Activated naive CD4-positive, alpha-beta T cell treated with anti-CD3 and anti-CD28 coated beads for 36 hours (primary cell): ENCODE results near the gene RSPH10B. TPM values are rescaled to one million over a fixed set of nuclear protein-coding genes. Genes with fewer than 3 reads are reported as not detected.
"Not testable (repeated sequence)": the region's sequence is repeated elsewhere in the genome, so short reads cannot be mapped to it uniquely, and the experiment has no call there.

Experiments
- CTCF ChIA-PET: fragments of 350-600 bp; sonication (Branson Sonifier 250); formaldehyde crosslinking; loops from one replicate; lab custom pipeline; 2021; ENCODE audit warnings: antibody characterized with exemption; lab: Charles Lee
- DNase-seq: peaks from one replicate; pipeline ENCODE4 v3.0.0-alpha.2; 2020
- H3K27ac Mint-ChIP-seq: one replicate; pipeline ENCODE4 v1.8.0; 2021; ENCODE audit warnings: mild to moderate bottlenecking, mixed read lengths
- H3K27me3 Mint-ChIP-seq: one replicate; pipeline ENCODE4 v1.8.0; 2021; ENCODE audit warnings: low read depth, mixed read lengths
- H3K36me3 Mint-ChIP-seq: one replicate; pipeline ENCODE4 v1.8.0; 2021; ENCODE audit warnings: low read depth, mixed read lengths
- H3K4me1 Mint-ChIP-seq: one replicate; pipeline ENCODE4 v1.8.0; 2021; ENCODE audit warnings: low read depth, mixed read lengths
- H3K4me3 Mint-ChIP-seq: one replicate; pipeline ENCODE4 v1.8.0; 2021; ENCODE audit warnings: mild to moderate bottlenecking, moderate library complexity, mixed read lengths
- H3K9me3 Mint-ChIP-seq: one replicate; pipeline ENCODE4 v1.8.0; 2021; ENCODE audit warnings: mixed read lengths
- intact Hi-C: fragments of 100-400 bp; cut with micrococcal nuclease; formaldehyde crosslinking; loops from one replicate; pipeline ENCODE4 v1.15.1; 2023
- total RNA-seq, 2 experiments: library from RNA; stranded (reverse); gene quantifications; one replicate each; pipeline ENCODE4 v1.2.3, GENCODE V29; 2021

Gene RSPH10B
- total RNA-seq, 2 experiments from 2014 or later, result not detected

DNA sequence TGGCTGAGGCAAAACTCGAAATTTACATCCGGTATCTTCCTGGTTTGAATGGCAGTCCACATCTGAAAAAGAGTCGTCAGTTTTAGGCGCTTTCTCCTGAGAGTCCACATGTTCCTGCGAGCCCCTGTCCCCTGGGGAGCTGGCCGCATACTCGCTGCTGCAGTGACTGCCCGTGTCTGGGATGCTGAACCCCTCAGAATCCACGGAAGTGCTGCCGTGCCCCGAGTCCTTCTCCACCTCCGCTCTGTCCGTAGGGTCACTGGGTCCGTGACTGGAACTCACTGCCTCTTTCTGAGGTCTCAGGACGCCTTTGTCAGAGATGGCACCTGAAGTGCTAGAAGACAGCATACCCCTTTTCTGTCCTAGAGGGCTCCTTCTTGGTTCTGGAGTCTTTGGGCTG lies 16.6 kb upstream of the RSPH10B start:
- not testable (repeated sequence) for H3K27ac Mint-ChIP-seq, H3K4me3 Mint-ChIP-seq, H3K9me3 Mint-ChIP-seq, H3K4me1 Mint-ChIP-seq, H3K27me3 Mint-ChIP-seq, DNase-seq
- CTCF ChIA-PET, result interaction anchor here (1.1 kb wide), 1 partner anchor 40 kb away, joined by 3 read pairs; no protein-coding TSS in a partner anchor
- intact Hi-C loops, result loop anchor here (10.0 kb wide), 1 partner anchor 132 kb away; no protein-coding TSS in a partner anchor
- H3K36me3 Mint-ChIP-seq, result peaks cover 18% of the 10 kb centered on the region

DNA sequence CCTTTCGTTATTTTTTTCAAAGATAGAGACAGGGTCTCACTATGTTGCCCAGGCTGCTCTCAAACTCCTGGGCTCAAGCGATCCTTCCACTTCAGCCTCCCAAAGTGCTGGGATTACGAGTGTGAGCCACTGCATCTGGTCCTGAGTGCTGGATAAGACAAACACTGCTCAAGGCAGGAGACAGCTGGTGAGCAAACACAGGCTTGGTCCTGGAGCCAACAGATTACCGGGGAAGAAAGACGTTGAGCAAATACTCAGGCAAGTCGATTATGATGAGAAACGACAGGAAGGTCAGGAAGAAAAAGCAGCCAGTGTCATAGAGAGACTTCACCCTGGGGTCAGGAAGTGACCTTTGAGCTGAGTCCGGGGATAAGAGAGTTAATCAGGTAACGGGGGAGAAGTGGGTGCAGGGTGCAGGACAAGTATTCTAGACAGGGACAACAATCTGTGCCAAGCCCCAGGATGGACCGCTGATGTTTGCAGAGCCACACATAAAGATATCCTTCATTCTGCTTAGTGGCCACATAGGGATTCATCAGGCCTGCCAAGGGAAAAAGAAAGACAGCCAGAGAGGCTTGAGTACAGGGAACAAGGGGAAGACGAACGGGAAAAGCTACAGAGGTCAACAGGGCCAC lies 9.3 kb upstream of the RSPH10B start:
- H3K9me3 Mint-ChIP-seq, CTCF ChIA-PET, H3K27me3 Mint-ChIP-seq, H3K4me3 Mint-ChIP-seq, H3K27ac Mint-ChIP-seq, DNase-seq, H3K4me1 Mint-ChIP-seq: not testable (repeated sequence)
- H3K36me3 Mint-ChIP-seq, result peaks cover 11% of the 10 kb centered on the region
- intact Hi-C loops, result loop anchor here (10.0 kb wide), 1 partner anchor 125 kb away; no protein-coding TSS in a partner anchor

DNA sequence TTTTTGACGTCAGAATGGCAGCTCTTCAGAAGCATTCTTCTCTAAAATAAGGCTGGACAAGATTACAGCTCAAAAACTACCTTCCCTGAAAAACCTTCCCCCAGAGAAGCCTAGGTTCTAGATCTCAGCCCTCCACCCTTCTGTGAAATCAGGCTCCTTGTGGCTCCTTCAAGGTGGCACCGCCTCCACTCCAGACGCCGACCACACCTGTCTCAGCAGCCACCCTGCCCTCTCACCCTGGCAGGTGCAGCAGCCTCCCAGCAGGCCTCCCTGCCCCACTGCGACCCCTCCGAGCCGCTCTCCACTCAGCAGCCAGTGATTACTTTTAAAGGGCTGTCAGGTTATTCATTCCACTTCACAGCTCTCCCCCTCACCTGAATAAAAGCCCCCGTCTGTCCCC lies 3.1 kb upstream of the RSPH10B start:
- H3K4me1 Mint-ChIP-seq, H3K27me3 Mint-ChIP-seq, H3K36me3 Mint-ChIP-seq, intact Hi-C loops, CTCF ChIA-PET, H3K27ac Mint-ChIP-seq, DNase-seq, H3K9me3 Mint-ChIP-seq, H3K4me3 Mint-ChIP-seq: not testable (repeated sequence)

DNA sequence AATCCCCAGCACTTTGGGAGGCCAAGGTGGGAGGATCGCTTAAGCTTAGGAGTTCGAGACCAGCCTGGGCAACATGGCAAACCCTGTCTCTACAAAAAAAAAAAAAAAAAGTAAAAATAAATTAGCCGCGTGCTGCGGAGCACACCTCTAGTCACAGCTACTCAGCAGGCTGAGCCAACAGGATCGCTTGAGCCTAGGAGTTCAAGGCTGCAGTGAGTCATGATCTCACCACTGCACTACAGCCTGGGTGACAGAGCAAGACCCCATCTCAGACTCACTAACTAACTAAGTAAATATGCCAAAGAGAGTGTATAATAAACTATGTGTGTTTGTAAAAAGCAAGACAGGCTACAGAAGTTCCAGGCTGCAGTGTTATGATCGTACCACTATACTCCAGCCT lies 6.7 kb downstream of the RSPH10B start:
- H3K4me3 Mint-ChIP-seq, H3K36me3 Mint-ChIP-seq, H3K27ac Mint-ChIP-seq, H3K9me3 Mint-ChIP-seq, CTCF ChIA-PET, H3K4me1 Mint-ChIP-seq, intact Hi-C loops, DNase-seq, H3K27me3 Mint-ChIP-seq: not testable (repeated sequence)

DNA sequence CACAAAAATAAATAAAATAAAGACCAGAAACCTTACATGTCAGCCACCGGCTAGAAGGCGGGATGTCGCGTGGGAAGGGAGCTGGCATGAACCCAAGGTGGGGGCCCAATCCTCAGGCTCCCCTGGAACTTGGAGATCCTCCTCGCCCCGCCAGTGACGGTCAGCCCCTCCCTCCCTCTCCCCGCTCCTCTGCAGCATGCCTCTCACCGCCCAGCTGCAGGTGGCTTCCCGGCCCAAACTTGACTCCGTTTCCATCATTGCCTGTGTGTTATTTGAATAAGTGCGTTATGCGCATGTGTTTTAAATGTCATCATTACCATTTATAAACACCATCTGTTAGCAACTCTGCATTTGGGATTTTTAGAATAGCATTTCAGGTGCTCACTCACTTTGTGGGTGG lies 7.3 kb downstream of the RSPH10B start:
- H3K36me3 Mint-ChIP-seq, H3K27me3 Mint-ChIP-seq, CTCF ChIA-PET, H3K4me3 Mint-ChIP-seq, intact Hi-C loops, H3K4me1 Mint-ChIP-seq, H3K27ac Mint-ChIP-seq, H3K9me3 Mint-ChIP-seq, DNase-seq: not testable (repeated sequence)

DNA sequence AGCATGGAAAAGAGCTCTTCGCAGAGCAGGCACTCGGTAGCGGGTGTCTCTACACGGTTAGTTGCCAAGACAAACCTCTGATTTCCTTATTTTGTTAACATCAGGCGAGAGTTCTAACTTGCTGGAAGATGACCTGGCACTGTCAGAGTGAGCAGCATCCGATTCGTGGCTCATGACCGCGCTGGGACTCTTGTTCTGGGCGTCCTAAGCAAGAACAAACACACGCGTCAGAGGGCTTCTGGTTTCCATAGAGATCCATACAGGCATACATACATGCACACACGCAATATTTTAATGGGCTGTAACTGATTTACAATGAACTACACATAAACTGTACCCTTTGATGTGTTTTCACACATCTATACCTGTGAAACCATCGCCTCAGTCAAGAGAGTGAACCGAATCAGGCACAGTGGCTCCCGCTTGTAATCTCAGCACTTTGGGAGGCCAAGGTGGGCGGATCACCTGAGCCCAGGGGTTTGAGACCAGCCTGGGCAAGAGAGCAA lies 35.5 kb downstream of the RSPH10B start:
- CTCF ChIA-PET, intact Hi-C loops, H3K27me3 Mint-ChIP-seq, H3K36me3 Mint-ChIP-seq, DNase-seq, H3K9me3 Mint-ChIP-seq, H3K4me1 Mint-ChIP-seq, H3K27ac Mint-ChIP-seq, H3K4me3 Mint-ChIP-seq: not testable (repeated sequence)

DNA sequence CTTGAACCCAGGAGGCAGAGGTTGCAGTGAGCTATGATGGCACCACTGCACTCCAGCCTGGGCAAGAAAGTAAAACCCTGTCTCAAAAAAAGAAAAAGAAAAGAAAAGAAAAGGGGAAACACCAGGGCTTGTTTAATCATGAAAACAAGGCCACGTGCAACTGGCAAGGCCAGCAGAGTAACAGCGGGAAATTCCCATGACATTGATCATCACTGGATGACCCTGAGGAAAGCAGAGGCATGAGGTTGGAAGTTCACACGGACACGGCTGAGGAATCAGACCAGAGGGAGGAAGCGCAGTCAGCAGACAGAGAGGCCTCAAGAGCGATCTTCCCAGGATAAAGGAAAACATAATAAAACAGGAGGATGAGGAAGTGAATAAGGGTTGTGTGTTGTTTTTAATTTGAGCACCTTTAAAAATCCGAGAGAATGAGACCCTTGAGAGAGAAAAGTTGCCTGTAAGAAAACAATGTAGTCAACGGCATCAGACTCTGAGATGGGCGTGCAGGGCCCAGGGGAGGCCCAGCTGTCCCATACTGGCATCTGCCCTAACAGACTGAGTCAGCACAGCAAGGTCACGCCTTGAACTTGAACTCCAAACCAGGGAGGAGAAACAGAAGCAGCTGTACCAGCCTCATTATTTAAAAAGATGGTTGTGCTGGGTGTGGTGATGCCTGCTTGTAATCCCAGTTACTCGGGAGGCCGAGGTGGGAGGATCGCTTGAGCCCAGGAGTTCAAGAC lies 38.4 kb downstream of the RSPH10B start:
- H3K9me3 Mint-ChIP-seq, H3K4me1 Mint-ChIP-seq, H3K4me3 Mint-ChIP-seq, H3K36me3 Mint-ChIP-seq, DNase-seq, H3K27ac Mint-ChIP-seq, H3K27me3 Mint-ChIP-seq, intact Hi-C loops, CTCF ChIA-PET: not testable (repeated sequence)

DNA sequence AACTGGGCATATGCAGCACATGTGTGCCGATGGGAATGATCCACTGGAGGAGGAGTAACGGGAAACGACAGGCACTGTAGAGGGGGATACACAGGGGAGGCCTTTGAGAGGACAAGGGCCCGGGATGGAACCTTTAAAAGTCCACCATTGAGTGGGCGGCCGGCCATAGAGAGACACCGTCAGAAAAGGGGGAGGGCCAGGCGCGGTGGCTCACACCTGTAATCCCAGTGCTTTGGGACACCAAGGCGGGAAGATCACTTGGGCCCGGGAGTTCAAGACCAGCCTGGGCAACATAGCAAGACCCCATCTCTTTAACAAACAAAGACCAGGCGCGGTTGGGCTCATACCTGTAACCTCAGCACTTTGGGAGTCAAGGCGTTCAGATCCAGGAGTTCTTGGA lies 39.2 kb downstream of the RSPH10B start:
- CTCF ChIA-PET, H3K4me3 Mint-ChIP-seq, intact Hi-C loops, DNase-seq, H3K9me3 Mint-ChIP-seq, H3K27me3 Mint-ChIP-seq, H3K36me3 Mint-ChIP-seq, H3K4me1 Mint-ChIP-seq, H3K27ac Mint-ChIP-seq: not testable (repeated sequence)

DNA sequence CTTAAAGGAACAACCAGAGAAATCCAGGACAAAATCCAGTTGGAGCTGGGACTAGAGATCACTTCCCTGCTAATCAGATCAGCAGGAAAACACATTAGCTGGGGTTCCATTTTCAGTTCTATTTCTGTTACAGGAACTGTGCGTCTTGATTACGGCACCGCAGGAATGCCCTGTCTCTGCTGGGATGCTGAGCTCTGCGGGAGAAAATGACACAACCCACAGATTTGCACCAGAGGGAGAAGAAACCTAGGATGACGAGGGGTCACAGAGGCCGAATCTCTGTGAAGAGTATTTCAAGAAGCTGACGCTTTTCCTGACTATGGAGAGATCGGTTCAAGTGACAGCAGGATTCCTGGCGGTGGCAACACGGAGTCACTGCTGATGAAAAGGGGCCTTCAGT lies 40.2 kb downstream of the RSPH10B start:
- H3K4me3 Mint-ChIP-seq, H3K36me3 Mint-ChIP-seq, DNase-seq, H3K27me3 Mint-ChIP-seq, intact Hi-C loops, CTCF ChIA-PET, H3K4me1 Mint-ChIP-seq, H3K9me3 Mint-ChIP-seq, H3K27ac Mint-ChIP-seq: not testable (repeated sequence)

DNA sequence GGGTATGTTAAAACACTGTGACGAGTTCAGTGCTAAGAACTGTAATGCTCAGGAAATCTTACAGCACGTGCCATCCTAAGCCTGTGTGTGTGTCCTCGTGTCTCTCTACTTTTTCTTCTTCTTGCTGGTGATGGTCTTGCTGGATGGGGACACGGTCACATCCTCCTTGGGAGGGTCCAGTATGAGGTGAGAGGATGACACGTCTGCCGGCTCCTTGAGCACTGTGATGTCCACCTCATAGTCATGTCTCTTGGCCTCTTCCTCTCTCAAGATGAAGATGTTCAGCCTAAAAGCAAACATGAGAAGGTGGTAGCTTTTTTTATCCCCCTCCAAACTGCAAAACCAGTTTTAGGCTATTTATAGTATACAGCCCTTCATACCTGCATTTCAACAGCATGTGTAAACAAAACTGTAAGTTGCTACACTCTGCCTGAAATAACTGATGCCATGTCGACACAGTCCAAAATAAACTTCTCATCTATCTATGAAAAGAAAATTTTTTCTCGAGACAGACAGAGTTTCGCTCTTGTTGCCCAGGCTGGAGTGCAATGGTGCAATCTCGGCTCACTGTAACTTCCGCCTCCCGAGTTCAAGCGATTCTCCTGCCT lies 44.1 kb downstream of the RSPH10B start:
- H3K4me1 Mint-ChIP-seq, intact Hi-C loops, CTCF ChIA-PET, H3K27me3 Mint-ChIP-seq, H3K27ac Mint-ChIP-seq, H3K9me3 Mint-ChIP-seq, H3K36me3 Mint-ChIP-seq, DNase-seq, H3K4me3 Mint-ChIP-seq: not testable (repeated sequence)

DNA sequence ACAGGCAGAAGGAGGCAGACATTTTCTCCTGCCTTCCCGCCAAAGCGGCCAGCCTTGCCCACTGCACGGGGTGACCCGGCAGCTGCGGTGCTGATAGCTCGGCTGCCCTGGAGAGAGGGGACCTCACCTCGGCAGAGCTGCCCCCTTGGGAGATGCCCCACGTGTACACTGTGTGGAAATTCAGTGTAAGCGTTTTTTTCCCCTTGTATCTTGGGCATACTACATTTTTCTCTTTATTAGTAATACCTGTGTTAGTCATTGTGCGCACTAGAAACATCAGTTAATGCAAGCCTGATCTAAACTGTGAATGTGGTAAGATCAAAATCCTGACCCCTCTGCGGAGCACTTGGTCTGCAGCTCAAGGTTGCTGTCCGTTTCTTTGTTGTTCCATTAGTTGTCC lies 45.9 kb downstream of the RSPH10B start:
- not testable (repeated sequence) for DNase-seq

DNA sequence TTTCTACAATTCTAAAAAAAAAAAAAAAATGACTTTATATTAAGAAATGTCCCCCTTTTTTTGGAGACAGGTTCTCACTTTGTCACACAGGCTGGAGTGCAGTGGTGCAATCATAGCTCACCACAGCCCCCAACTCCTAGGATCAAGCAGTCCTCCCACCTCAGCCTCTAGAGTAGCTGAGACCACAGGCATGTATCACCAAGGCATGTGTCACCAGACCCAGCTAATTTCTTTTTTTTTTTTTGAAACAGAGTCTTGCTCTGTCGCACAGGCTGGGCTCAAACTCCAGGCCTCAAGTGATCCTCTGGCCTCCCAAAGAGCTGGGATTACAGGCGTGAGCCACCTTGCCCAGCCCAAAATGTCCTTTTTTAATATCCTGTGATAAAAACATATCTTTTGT lies 46.3 kb downstream of the RSPH10B start:
- H3K4me3 Mint-ChIP-seq, H3K9me3 Mint-ChIP-seq, intact Hi-C loops, H3K4me1 Mint-ChIP-seq, DNase-seq, CTCF ChIA-PET, H3K36me3 Mint-ChIP-seq, H3K27me3 Mint-ChIP-seq, H3K27ac Mint-ChIP-seq: not testable (repeated sequence)

More for the DNA sequence above, 45.9 kb downstream of the RSPH10B start:
- H3K4me3 Mint-ChIP-seq, H3K27ac Mint-ChIP-seq, H3K9me3 Mint-ChIP-seq, CTCF ChIA-PET, H3K27me3 Mint-ChIP-seq, H3K4me1 Mint-ChIP-seq, H3K36me3 Mint-ChIP-seq, intact Hi-C loops: not testable (repeated sequence)

DNA sequence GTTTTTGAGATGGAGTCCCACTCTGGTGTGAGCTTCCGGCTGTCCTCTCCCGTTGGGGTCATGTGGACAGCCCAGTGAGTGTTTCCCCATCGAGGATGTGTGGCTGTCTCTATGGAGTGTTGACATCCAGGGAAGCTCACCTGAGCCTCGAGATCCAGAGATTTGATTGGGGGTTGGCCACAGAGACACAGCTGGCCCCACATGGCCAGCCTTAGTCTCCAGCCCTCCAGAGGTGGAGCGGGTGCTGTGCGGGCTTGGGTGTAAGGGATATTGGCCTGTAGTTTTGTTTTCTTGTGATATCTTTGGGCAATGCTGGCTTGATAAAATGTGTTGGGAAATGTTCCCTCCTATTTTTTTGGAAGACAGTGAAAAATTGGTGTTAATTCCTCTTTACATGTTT lies 54.0 kb downstream of the RSPH10B start:
- H3K27me3 Mint-ChIP-seq, intact Hi-C loops, H3K4me1 Mint-ChIP-seq, H3K9me3 Mint-ChIP-seq, CTCF ChIA-PET, H3K27ac Mint-ChIP-seq, H3K4me3 Mint-ChIP-seq, DNase-seq, H3K36me3 Mint-ChIP-seq: not testable (repeated sequence)
